ENCODE data around the gene SOWAHC. TPM values are rescaled to one million over a fixed set of nuclear protein-coding genes. Genes with fewer than 3 reads are reported as not detected.

The SOWAHC gene
- total RNA-seq (3.6 and 4.1 TPM in 2 replicates), polyA plus RNA-seq (0.91 and 1.0 TPM in 2 replicates), polyA minus RNA-seq (1.5 and 1.7 TPM in 2 replicates), Bru-seq, nascent RNA (percentile 77 among the genes with signal in this experiment), BruChase-seq, experiment 1, labeled RNA remaining after a 6-hour chase (percentile 56 among the genes with signal in this experiment), BruChase-seq, experiment 2, labeled RNA remaining after a 2-hour chase (percentile 72 among the genes with signal in this experiment)
- 0.83 and 1.2 TPM in 2 replicates for polyA plus RNA-seq (2011; cell fraction: cytosol; rRNA removed)
- polyA plus RNA-seq (2011; cell fraction: nucleus; rRNA removed), result 1.0 and 1.3 TPM in 2 replicates
- 1.1 and 1.5 TPM in 2 replicates for polyA plus RNA-seq (2012)
- 14.1 TPM for polyA minus RNA-seq (2011; cell fraction: cytosol; rRNA and poly(A)+ RNA removed)
- 1.5 and 1.6 TPM in 2 replicates for polyA minus RNA-seq (2011; cell fraction: nucleus; rRNA and poly(A)+ RNA removed)
- long read RNA-seq, full-length matches to known transcripts, result 6 of 7 reads
- long read RNA-seq, partial matches to known transcripts, result 0 of 7 reads
- long read RNA-seq, other reads (novel, unspliced or antisense), result 1 of 7 reads

GRCh38 chr2:109613922-109614714 is at the start of gene SOWAHC, which contains the start of gene SEPTIN10:
SOWAHC (plus strand) TSS chr2:109614364; CDS start chr2:109614490, 126 bp downstream.
SEPTIN10 (minus strand) TSS chr2:109613966; CDS start chr2:109613827, 139 bp downstream.
- POLR2A ChIA-PET, result interaction anchor here (0.6 to 1.6 kb wide), 7 partner anchors 9 to 503 kb away, joined by 3 to 10 read pairs (median 3); no protein-coding TSS in a partner anchor
- CTCF ChIA-PET, result interaction anchor here (0.7 to 3.5 kb wide), 10 partner anchors 9 to 122 kb away, joined by 3 to 46 read pairs (median 4); no protein-coding TSS in a partner anchor
- no peaks in the 10 kb centered on the region for H3K9me3 ChIP-seq (replicated peaks; ENCODE audit: control insufficient read depth, insufficient read depth, low read length)

More at GRCh38 chr2:109613922-109614714, at the start of gene SOWAHC, which contains the start of gene SEPTIN10:
- dilution Hi-C loops (cut with MboI; ENCODE audit: extremely low pct_ligation_motif_present, low sequenced_read_pairs) (no loop called here), intact Hi-C loops (cut with micrococcal nuclease) (loop anchor here (1.0 kb wide), 2 partner anchors 56 to 68 kb away; no protein-coding TSS in a partner anchor)
- peak; percentile 99 for DNase-seq (ENCODE audit: low read depth, low spot score)
- TF ChIP-seq JUN (IDR thresholded peaks at IDR 0.05; ENCODE audit: borderline replicate concordance, insufficient read depth, insufficient read length, low read depth) (no peak), POLR2A (IDR thresholded peaks at IDR 0.05; ENCODE audit: low read depth, low read length) (peak; percentile 84), EZH2 (IDR thresholded peaks at IDR 0.05; ENCODE audit: borderline replicate concordance, low read depth, low read length, severe bottlenecking) (no peak), MAX (IDR thresholded peaks at IDR 0.05; ENCODE audit: insufficient read depth, insufficient read length) (peak; percentile 48), FOS (IDR thresholded peaks at IDR 0.05; ENCODE audit: borderline replicate concordance, insufficient read depth, low read length) (no peak), GATA2 (IDR thresholded peaks at IDR 0.05; ENCODE audit: insufficient read depth, insufficient read length, low read depth, low read length) (no peak), CTCF (IDR thresholded peaks at IDR 0.05; ENCODE audit: extremely low read depth in 1 of 2, insufficient read depth in 1 of 2, low read depth in 1 of 2, low read length in 2 of 2) (no peak), POLR2AphosphoS5 (IDR thresholded peaks at IDR 0.05; ENCODE audit: insufficient read depth, low read depth, low read length) (peak; percentile 83), MYC (IDR thresholded peaks at IDR 0.05; ENCODE audit: low read depth, low read length) (no peak)
- Histone ChIP-seq H2AFZ (ENCODE audit: low read depth, low read length) (peak within 1 kb of the TSS; percentile 85), H3K27ac (ENCODE audit: insufficient read depth, low read depth, low read length) (peak within 1 kb of the TSS; percentile 92), H3K9ac (replicated peaks; ENCODE audit: extremely low read depth, insufficient read depth, low read length) (peak within 1 kb of the TSS; percentile 99), H3K4me1 (ENCODE audit: control insufficient read depth, extremely low read depth, insufficient read depth, low read length) (peaks cover 39% of the 10 kb centered on the region), H3K4me2 (ENCODE audit: insufficient read depth, low read length) (peak within 1 kb of the TSS; percentile 100), H4K20me1 (replicated peaks; ENCODE audit: control insufficient read depth, extremely low read depth, insufficient read depth, low read length) (no peaks in the 10 kb centered on the region), H3K36me3 (ENCODE audit: control insufficient read depth in 2 of 2, extremely low read depth in 1 of 2, insufficient read depth in 2 of 2, low read length in 2 of 2) (no peaks in the 10 kb centered on the region), H3K4me3 (replicated peaks in 1 of 3; ENCODE audit: insufficient read depth in 1 of 3, low read depth in 1 of 3, low read length in 3 of 3) (peak within 1 kb of the TSS; percentile 81 to 100 (median 97)), H3K79me2 (ENCODE audit: control insufficient read depth, insufficient read depth, low read length) (peaks cover 54% of the 10 kb centered on the region), H3K27me3 (ENCODE audit: control insufficient read depth in 2 of 2, insufficient read depth in 2 of 2, low read length in 2 of 2) (no peaks in the 10 kb centered on the region), H3K9me1 (replicated peaks; ENCODE audit: control insufficient read depth, extremely low read depth, insufficient read depth, low read length) (no peaks in the 10 kb centered on the region)
- no TSS peak for BruUV-seq (replicated peaks)
- peak; percentile 96 for FAIRE-seq

All from endothelial cell of umbilical vein (primary cell).